Myocyte (in vitro differentiated cells): Measurements from ENCODE around the gene LACTBL1. TPM values are rescaled to one million over a fixed set of nuclear protein-coding genes. Genes with fewer than 3 reads are reported as not detected.

ENCODE experiments used
- DNase-seq: peaks from one replicate; pipeline ENCODE4 v3.0.0-alpha.2; 2012; ENCODE audit warnings: low read depth
- total RNA-seq: library from RNA; depleted of rRNA; stranded (reverse); fragments of >200 nt; gene quantifications from 2 replicates; pipeline ENCODE4 v1.2.3, GENCODE V29; 2014

The LACTBL1 gene
- total RNA-seq, 1 donor from 2014 or later, result not detected

DNA sequence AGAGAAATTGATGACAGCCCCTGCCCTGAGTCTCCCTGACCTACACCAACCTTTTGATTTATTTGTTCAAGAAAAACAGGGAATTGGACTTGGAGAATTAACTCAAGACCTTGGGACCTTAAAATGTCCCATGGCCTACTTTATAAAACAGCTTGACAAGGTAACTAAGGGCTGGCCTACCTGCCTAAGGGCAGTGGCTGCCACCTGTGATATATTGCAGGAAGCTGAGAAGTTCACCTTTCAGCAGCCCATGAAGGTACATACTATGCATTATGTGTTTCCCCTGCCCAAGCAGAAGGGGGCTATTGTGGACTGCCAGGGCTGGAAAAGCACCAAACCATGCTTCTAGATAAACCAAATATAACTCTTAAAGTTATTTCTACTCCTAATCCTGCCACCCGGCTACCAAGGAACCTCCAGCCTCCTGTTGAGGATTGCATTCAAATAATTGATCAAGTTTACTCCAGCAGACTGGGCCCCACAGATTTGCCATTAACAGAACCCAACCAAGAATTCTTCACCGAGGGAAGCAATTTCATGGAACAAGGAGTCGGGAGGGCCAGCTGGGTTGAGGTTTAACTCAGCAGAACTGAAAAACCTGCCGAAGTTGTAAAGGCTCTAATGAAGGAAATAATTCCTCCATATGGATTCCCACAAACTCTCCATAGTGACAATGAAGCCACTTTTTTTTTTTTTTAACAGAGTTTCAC lies 28.2 kb downstream of the LACTBL1 start:
- no peak for DNase-seq

DNA sequence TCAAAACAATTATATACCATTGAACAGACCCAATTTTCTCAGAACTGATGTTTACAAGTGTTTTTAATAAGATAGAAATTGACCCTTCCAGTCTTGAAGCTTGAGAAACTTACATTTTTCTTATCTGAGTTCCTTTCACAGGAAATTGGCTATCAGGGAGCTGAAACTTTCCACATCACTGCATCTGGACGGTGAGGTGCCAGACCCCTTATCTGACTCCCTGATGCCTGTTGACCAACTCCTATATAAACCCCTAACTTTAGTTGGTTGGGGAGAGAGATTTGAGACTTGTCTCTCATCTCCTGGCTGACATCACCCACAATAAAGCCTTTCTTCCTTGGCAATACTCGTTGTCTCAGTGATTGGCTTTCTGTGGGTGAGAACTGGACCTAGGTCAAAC lies 31.4 kb downstream of the LACTBL1 start:
- no peak for DNase-seq

DNA sequence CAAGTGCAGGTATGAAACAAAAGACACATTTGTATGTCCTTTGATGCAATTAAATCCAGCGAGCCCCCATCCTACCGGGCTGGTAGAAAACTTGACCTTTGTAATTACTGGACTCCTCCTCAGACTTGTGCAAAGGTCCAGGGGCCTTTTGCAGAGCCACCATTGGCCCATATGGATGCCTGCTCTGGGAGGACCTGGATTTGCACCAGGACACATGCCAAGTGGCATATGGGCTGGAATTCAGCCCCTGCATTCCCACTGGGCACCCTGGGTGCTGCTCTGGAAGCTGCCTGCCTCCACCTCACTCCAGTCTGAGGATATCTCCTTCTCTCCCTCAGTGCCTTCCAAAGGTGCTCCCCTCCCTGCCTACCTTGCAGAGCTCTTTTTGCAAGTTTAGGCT lies 36.0 kb downstream of the LACTBL1 start:
- DNase-seq, result no peak

DNA sequence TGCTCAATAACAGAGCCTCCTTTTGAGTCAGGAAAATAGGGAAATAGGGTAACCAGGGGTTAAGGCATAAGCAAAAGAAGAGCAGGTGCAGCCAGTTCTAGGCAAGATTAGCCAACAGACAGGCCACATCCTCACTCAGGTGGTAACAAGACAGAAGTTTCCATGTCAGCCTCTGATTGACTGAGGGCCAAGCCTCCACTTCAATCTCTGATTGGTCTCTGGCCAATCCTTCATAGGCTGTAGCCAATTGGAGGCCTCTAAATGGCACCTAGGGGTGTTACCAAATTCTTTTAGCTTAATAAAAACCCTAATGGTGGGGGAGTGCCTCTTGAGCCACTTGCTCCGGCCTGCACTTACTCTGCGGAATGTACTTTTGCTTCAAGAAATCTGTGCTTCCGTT lies 37.2 kb downstream of the LACTBL1 start:
- DNase-seq, result no peak

DNA sequence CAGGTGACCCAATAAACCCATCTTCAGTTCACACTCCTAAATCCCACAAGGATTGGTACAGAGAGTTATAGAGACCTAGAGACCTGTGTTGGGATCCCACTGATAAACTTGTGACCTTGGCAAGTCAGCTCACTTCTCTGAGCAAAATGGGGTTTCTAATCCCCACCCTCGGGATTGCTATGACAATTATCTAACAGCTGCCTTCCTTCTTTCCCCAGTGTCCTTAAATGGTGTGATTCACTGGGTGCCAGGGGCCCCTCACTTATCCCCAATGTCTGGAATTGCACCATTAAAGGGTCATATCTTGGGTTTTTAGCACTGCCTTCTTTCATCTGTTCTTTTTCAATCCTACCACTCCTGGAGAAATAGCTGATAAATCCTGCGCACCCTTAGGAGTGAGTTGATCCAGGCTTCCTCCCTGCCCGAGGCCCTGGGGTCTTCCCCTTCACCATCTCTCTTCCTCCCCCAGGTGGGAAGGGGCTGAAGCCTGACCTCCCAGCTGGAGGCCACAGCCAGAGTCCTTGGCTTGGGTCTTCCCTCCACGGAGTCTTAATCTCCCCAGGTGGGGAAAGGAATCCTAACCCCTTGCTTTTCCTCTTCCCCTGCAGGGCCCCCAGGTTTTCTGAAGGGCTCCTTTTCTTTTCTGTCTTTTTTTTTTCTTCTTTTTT lies 39.7 kb downstream of the LACTBL1 start:
- DNase-seq, result no peak

DNA sequence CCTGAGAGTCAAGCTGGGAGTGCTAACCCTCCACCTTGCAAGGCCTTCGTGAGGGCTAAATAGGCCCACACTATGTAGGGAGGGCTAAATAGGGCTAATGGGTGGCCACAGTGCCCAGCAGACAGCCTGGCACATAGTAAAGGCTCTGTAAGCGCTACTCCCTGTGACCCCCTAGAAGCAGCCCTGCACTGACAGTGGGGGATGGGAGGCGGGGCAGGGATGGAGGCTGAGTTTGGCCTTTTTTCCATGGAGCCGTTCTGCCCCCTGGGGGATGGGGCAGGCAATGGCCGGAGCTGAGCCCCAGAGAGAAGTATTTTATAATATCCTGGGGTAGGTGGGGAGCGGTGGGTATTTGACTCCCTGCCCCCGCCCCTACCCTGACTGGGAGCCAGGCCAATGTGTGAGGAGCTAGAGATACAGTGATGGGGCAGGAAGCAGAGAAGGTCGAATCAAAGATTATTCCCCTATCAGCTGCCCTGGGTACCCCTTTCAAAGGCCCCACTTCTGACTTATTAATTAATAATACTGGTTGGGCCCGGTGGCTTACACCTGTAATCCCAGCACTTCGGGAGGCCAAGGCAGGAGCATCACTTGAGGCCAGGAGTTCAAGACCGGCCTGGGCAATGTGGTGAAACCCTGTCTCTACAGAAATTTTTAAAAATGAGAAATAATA lies 42.3 kb downstream of the LACTBL1 start:
- peak; percentile 58 for DNase-seq

DNA sequence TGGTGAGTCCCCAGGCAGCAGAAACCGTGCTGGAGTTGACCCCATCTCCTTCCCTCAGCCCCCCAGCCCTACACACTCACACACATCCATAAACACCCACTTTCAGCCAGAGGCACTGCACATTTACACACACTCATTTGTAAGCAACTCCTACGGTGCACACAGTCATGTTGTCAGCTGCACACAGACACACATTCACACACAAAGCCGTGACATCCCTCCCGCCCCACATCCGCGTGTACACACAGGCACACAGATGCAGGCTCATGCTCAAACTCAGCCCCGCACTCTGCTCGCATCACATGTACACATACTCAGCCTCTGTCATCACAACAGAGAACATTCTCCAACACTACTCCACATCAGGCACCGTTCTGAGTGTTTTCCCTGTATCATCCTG lies 47.6 kb downstream of the LACTBL1 start:
- no peak for DNase-seq

DNA sequence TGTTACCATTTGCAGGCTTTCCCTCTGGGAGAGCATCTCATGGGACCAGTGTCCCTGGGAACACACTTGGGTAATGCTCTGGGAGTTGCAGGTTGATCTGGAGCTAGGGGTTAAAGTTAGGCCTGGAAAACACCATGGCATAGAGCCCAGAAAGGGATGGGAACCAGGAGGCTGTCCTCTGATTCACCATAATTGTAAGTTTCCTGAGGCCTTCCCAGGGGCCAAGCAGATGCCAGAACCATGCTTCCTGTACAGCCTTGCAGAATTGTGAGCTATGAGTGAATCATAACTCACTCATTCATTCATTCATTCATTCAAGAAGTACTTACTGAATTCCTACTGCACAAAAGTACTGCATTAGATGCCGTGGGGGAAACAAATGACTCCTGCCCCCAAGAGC lies 50.0 kb downstream of the LACTBL1 start:
- DNase-seq, result no peak

DNA sequence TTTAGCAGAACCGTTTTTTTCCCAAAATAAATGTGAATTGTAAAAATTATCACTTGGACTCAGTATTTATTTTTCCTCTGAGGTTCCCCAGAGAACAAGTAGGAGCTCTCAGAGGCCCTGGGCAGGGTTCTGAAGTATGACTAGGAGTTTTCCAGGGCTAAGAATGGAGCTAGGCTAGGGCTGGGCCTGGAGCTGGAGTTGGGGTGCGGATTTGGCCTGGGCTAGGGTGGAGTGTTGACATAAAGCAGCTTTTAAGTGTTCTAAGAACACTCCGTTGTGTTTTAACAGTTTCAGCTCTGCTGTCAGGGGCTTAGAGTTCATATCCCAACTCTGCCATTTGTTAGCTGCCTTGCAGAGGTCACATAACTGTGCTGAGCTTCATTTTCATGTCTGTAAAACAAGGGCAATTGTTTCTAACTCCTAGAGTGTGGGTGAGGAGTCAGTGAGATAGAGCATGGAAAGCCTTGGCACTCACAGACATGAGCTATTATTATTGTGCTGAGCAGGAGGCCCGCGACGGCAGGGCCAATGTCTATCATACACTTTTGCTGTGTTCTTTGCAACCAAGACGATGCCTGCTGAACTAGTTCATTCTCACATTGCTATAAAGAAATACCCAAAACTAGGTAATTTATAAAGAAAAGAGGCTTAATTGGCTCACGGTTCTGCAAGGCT lies 51.1 kb downstream of the LACTBL1 start:
- DNase-seq, result no peak

DNA sequence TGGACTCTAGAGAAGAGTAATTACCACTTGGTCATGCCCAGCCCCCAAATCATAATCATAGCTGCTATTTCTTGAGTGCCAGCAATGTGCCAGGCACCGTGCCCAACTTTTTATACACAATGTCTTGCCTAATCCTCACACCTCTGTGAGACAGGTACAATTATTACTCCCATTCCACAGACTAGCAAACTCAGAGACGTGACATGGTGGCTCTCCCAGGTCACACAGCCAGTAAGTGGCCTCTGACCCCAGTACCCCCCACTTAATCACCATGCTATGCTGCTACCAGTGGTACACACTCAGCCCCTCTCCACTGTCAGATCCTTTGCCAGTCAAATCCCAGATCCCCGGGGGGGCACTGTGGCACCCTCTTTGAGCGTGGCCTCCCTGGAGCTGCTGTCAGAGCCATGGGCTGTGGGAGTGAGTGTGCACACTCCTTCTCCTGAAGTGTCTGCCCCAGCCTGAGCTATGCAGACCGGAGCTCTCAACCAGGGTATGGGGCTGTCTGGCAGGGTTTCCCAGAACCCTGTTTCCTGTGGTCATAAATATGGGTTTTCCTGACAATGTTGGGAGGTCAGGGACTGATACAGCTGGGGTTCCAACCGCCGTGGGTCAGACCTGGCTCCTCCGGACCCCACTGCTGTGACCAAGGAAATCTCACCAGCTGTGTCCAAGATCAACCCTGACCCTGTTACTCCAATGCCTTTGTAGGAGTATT lies 51.8 kb downstream of the LACTBL1 start:
- DNase-seq, result no peak

DNA sequence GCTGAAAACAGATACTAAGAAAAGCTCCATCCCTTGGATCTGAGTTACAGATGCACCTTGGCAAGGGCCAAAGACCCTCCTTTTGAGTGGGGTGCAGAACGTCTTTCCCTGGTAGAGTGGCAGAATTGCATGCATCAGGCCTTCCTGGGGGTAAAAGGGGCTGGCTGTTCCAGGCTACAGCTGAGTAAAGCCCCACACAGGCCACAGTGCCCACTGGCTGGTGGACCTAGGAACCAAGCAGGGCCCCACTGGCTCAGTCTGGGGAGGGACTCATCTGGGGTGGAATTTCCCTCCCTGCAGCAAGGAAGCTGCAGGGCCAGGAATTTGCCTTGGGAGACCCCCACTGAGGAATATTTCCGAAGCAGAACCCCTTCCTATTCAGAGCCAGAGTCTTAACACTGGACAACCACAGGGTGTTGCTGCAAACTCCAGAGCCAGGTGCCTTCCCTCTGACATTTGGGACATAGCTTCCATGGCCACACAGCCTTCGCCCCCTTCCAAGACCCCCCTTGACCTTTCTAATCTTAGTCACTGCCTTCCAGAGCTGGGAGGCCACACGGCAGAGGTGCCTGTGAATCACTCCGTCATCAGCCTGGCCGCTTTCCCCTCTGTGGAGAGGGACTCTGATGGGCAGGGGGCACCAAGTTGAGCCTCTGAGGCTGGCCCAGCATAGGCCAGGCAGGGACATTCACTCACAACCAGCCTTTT lies 52.5 kb downstream of the LACTBL1 start:
- no peak for DNase-seq

DNA sequence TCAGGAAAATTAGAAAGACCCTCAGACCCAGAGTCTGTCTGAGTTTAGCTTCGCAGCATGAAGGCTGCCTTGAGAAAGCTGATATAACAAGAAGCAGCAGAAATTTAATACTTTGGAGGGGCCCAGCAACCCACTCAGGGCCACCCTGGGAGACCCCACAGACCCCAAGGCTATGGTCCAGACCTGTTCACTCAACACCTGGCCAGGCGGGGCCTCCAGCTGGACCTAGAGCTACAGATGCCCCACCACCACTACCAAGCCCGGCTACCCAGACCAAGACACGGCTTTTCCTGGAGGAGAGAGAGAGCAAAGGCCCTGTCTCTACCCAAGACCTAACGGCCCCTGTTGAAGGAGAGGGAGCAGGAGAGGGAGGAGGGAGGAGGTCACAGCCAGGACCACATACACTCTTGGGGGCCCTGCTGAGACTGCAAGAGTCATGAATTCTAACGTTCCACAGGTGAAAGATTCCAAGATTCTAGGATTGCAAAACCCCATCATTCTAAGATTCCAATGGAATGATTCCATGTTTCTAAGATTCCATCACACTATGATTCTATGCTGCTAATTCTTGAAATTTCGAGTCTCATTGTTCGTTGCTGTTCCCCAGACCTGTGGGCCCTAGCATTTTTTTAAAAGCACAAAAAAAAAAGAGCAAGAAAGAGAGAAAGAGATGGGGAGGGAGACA lies 53.2 kb downstream of the LACTBL1 start:
- DNase-seq, result no peak

DNA sequence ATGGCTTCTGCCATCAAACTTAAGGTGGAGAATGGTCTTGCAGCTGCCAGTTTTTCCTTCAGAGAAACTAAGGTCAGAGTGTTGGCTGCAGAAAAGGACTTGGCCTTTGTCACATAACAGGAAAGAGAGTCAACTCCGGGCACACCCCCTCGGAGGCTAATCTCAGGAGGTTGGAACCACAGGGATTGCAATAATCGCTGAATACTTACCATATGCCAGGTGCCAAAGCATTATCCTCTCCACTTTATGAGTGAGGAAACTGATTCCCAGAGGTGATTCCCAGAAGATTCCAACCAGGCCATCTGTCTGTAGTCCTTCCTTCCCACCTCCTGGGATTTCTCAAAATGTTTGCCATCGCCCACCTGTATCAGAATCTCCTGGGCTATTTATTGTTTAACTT lies 54.0 kb downstream of the LACTBL1 start:
- no peak for DNase-seq

DNA sequence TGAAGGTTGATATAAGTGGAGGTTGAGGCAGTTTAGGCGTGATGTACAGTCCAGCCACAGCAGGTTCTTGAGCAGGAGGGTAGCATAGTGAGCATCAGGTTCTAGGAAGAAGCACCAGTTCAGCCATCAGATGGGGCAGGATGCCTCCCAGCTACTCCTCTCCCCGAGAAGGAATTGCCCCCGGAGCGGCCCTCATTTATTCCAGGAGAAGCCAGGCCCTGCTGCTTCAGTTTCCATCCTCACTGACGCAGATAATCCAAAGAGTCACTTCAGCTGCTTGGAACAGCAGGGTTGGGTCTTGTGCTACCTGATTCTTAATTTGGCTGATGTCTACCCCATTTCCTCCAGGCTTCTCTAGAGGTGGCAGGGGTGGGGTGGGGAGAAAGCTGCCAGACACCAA lies 54.7 kb downstream of the LACTBL1 start:
- DNase-seq, result no peak

DNA sequence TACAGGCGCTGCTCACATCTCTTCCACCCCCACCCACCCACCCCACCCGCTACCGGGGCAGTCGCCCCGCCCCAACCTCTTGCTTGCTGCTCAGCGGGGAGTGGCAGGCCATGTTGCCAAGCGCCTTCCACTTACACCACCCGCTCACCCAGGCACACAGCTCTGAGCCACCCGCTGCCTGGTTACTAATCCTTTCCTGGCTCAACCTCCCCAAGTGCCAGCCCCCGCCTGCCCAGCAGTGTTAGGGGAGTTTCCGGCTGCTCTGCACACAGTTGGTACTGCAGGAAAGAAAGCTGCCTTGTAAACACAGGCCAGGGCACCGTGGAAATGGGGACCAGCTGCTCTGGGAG lies 56.2 kb downstream of the LACTBL1 start:
- DNase-seq, result peak; percentile 23

DNA sequence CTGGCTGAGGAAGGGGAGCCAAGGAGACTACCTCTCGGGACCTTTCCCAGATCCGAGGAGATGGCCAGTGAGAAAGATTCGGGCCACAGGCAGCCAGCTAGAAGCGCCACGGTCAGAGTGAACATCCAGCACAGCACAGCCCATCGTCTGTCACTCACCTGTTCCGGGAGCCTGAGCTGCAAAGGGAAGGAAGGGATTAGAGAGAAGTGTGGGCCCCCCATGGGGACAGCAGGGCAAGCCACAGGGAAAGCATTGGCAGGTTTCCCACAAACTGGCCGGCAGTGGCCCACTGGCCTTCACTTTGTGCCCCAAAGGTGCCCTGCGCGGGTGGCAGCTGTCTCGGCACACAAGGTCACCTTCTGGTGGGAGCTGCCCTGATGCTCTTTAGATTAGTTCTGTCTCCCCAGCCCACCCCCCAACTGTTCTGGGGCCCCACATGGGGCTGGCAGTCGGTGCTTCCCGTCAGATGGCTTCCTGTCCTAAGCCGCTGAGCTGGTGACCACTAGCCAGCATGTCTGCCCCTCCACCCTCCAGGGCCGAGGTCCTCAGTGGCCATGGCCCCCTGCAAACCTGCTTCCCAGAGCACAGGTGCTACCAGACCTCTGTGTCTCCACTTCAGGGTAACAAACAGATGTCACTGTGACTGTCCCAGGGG lies 56.7 kb downstream of the LACTBL1 start:
- DNase-seq, result no peak

DNA sequence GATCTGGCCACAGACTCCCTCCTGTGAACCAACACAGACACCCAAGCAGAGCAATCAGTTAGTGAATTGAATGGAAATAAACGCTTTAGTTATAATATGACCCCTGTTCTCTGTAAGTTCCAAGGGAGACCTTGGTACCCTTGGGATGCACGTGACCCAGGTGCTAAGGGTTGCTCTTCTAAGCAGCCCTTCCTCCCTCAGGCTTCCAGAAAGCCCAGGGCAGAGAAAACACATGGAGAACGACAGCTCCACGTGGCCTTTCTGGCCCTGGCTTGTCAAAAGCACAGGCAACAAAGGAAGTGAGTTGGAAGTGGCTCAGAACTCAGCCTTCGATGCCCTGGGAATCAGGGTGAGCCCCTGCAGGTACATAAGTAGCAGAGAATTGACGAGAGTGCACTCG lies 57.4 kb downstream of the LACTBL1 start:
- DNase-seq, result no peak

DNA sequence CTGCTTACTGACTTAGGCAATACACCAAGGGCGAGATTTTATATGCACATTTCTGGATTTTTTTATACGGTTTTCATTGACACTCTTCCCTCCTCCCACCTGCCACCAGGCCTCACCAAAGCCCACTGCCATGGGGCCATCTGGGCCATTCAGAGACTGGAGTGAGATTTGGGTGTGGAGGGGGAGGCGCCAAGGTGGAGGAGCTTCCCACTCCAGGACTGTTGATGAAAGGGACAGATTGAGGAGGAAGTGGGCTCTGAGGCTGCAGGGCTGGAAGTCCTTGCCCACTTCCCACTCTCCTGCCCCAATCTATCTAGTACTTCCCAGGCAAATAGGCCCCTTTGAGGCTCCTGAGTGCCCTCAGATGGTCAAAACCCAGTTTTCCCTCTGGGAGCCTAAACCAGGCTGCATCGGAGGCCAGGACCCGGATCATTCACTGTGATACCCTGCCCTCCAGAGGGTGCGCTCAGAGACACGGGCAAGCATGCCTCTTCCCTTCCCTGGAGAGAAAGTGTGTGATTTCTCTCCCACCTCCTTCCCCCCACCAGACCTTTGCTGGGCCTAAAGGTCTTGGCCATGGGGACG lies 57.9 kb downstream of the LACTBL1 start:
- DNase-seq, result no peak

DNA sequence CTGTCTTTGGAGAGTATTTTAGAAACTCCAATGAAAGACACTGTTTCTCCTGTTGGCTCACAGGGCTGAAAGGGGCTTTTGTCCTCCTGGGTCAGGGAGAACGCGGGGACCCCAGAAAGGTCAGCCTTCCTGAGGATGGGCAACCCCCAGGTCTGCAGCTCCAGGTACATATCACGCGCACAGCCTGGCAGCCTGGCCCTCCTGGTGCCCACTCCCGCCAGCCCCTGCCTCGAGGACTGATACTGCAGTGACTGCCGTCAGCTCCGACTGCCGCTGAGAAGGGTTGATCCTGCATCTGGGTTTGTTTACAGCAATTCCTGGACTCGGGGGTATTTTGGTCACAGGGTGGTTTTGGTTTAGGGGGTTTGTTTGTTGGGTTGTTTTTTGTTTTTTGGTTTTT lies 58.5 kb downstream of the LACTBL1 start:
- no peak for DNase-seq
